IMR-90 (cell line): ENCODE results near the gene RPUSD2. TPM values are rescaled to one million over a fixed set of nuclear protein-coding genes. Genes with fewer than 3 reads are reported as not detected.
A peak's percentile ranks its signal among the peaks of the same experiment; 100 is the strongest.

Experiments
- ATAC-seq: fragments of 200-7000 bp; cut with Tn5 transposase; 2 replicates; pipeline ENCODE4 v1.9.1; 2020; ENCODE audit warnings: low read depth, mild to moderate bottlenecking, moderate library complexity
- BruUV-seq: library from RNA; stranded (reverse); fragments of 400-500 nt; replicated peaks from 2 replicates; lab custom pipeline; 2021; lab: Mats Ljungman, UMichigan
- CTCF ChIA-PET: fragments of 300-600 bp; formaldehyde crosslinking; extraction: SDS; loops from one replicate; lab custom pipeline; 2021; ENCODE audit warnings: antibody characterized with exemption; lab: Yijun Ruan, JAX
- POLR2A ChIA-PET: fragments of 300-600 bp; sonication (Branson Sonifier 250); formaldehyde crosslinking; loops from one replicate; lab custom pipeline; 2022; ENCODE audit warnings: antibody characterized with exemption; ENCODE audit not compliant: unreplicated experiment; lab: Charles Lee
- DNase-seq: peaks from one replicate; pipeline ENCODE4 v3.0.0; 2013
- H2AFZ ChIP-seq: replicated peaks from 2 replicates; pipeline ENCODE3; 2013; ENCODE audit warnings: low read length, mild to moderate bottlenecking; ENCODE audit not compliant: poor library complexity
- H2AK5ac ChIP-seq: 2 replicates; pipeline ENCODE4 v1.6.1; 2013; ENCODE audit warnings: low read depth, low read length, inconsistent platforms
- H2AK9ac ChIP-seq: replicated peaks from 2 replicates; pipeline ENCODE3; 2013; ENCODE audit warnings: mild to moderate bottlenecking, low read depth, low read length, moderate library complexity; ENCODE audit not compliant: poor library complexity
- H2BK120ac ChIP-seq: 2 replicates; pipeline ENCODE4 v1.6.1; 2013; ENCODE audit warnings: low read depth, low read length, inconsistent platforms
- H2BK15ac ChIP-seq: 3 replicates; pipeline ENCODE4 v1.6.1; 2013; ENCODE audit warnings: low read depth, low read length, inconsistent platforms
- H2BK20ac ChIP-seq: 2 replicates; pipeline ENCODE4 v1.6.1; 2013; ENCODE audit warnings: low read depth, mild to moderate bottlenecking, inconsistent platforms, low read length, moderate library complexity
- H2BK5ac ChIP-seq: 2 replicates; pipeline ENCODE4 v1.6.1; 2013; ENCODE audit warnings: mild to moderate bottlenecking, low read depth, low read length, inconsistent platforms; ENCODE audit not compliant: poor library complexity, severe bottlenecking
- H3K14ac ChIP-seq: replicated peaks from 2 replicates; pipeline ENCODE4 v1.6.1; 2013; ENCODE audit warnings: low read depth, low read length, inconsistent platforms
- H3K18ac ChIP-seq: 2 replicates; pipeline ENCODE4 v1.6.1; 2013; ENCODE audit warnings: low read depth, low read length, control low read depth
- H3K23ac ChIP-seq: 2 replicates; pipeline ENCODE4 v1.6.1; 2013; ENCODE audit warnings: low read depth, low read length, inconsistent platforms
- H3K27ac ChIP-seq: 2 replicates; pipeline ENCODE4 v1.5.1; 2013; ENCODE audit warnings: mild to moderate bottlenecking, control low read depth, low read length; ENCODE audit not compliant: insufficient read depth
- H3K27me3 ChIP-seq: 2 replicates; pipeline ENCODE4 v1.6.1; 2013; ENCODE audit warnings: low read length; ENCODE audit not compliant: control insufficient read depth, insufficient read depth
- H3K36me3 ChIP-seq: 2 replicates; pipeline ENCODE4 v1.6.1; 2013; ENCODE audit warnings: low read length, mixed read lengths; ENCODE audit not compliant: control insufficient read depth, insufficient read depth
- H3K4ac ChIP-seq: 2 replicates; pipeline ENCODE4 v1.6.1; 2013; ENCODE audit warnings: low read depth, low read length, inconsistent platforms
- H3K4me1 ChIP-seq: 2 replicates; pipeline ENCODE4 v1.6.1; 2013; ENCODE audit warnings: low read length, mixed read lengths; ENCODE audit not compliant: control insufficient read depth, insufficient read depth
- H3K4me2 ChIP-seq: 2 replicates; pipeline ENCODE4 v1.6.1; 2013; ENCODE audit warnings: low read depth, mild to moderate bottlenecking, control low read depth, low read length, moderate library complexity
- H3K4me3 ChIP-seq: 2 replicates; pipeline ENCODE4 v1.5.1; 2013; ENCODE audit warnings: low read depth, mild to moderate bottlenecking, control low read depth, low read length, moderate library complexity; ENCODE audit not compliant: insufficient read depth
- H3K56ac ChIP-seq: 2 replicates; pipeline ENCODE4 v1.6.1; 2013; ENCODE audit warnings: low read length, inconsistent platforms; ENCODE audit not compliant: insufficient read depth; ENCODE audit errors: extremely low read depth
- H3K79me1 ChIP-seq, 2 experiments: 2 replicates each; pipeline ENCODE4 v1.6.1; 2013; ENCODE audit warnings: low read length in 2 of 2, inconsistent platforms in 1 of 2, low read depth in 1 of 2
- H3K9ac ChIP-seq: 2 replicates; pipeline ENCODE4 v1.6.1; 2013; ENCODE audit warnings: low read depth, low read length, control low read depth
- H3K9me1 ChIP-seq: 2 replicates; pipeline ENCODE4 v1.6.1; 2013; ENCODE audit warnings: low read length, inconsistent platforms; ENCODE audit not compliant: insufficient read depth
- H3K9me3 ChIP-seq: 2 replicates; pipeline ENCODE4 v1.6.1; 2013; ENCODE audit warnings: low read length; ENCODE audit not compliant: control insufficient read depth, insufficient read depth
- H4K20me1 ChIP-seq: 2 replicates; pipeline ENCODE4 v1.6.1; 2013; ENCODE audit warnings: low read length, inconsistent platforms; ENCODE audit not compliant: insufficient read depth
- H4K5ac ChIP-seq: 2 replicates; pipeline ENCODE4 v1.6.1; 2013; ENCODE audit warnings: mild to moderate bottlenecking, low read depth, low read length, control low read depth
- H4K8ac ChIP-seq, 2 experiments: 2 replicates each; pipeline ENCODE4 v1.6.1; 2013; ENCODE audit warnings: low read depth in 2 of 2, low read length in 2 of 2, control low read depth in 1 of 2, inconsistent platforms in 1 of 2
- H4K91ac ChIP-seq: 2 replicates; pipeline ENCODE4 v1.6.1; 2013; ENCODE audit warnings: low read depth, low read length, inconsistent platforms; ENCODE audit not compliant: insufficient read depth
- CHD1 ChIP-seq: IDR thresholded peaks from 2 replicates; pipeline ENCODE4 v1.6.1; 2012; ENCODE audit warnings: low read depth, low read length, improper control_type of control experiment
- CTCF ChIP-seq: conservative IDR thresholded peaks from 2 replicates; pipeline ENCODE4 v1.5.1; 2012; ENCODE audit warnings: mild to moderate bottlenecking, low read depth, low read length, improper control_type of control experiment
- ELK1 ChIP-seq: fragments of 150-350 bp; IDR thresholded peaks from 2 replicates; pipeline ENCODE4 v1.6.1; 2016; ENCODE audit warnings: low read depth, mild to moderate bottlenecking, low read length, moderate library complexity, borderline replicate concordance
- FOS ChIP-seq: fragments of 150-350 bp; IDR thresholded peaks from 2 replicates; pipeline ENCODE4 v1.6.1; 2016; ENCODE audit warnings: low read depth, low read length
- MAFK ChIP-seq: IDR thresholded peaks from 2 replicates; pipeline ENCODE4 v1.6.1; 2012; ENCODE audit warnings: low read depth, low read length, improper control_type of control experiment
- MAZ ChIP-seq: IDR thresholded peaks from 2 replicates; pipeline ENCODE4 v1.6.1; 2012; ENCODE audit warnings: low read depth, mild to moderate bottlenecking, low read length, improper control_type of control experiment, moderate library complexity, borderline replicate concordance
- MXI1 ChIP-seq: IDR thresholded peaks from 2 replicates; pipeline ENCODE4 v1.6.1; 2012; ENCODE audit warnings: low read depth, mild to moderate bottlenecking, low read length, moderate library complexity, borderline replicate concordance
- NFE2L2 ChIP-seq: fragments of 150-350 bp; IDR thresholded peaks from 2 replicates; pipeline ENCODE4 v1.6.1; 2016; ENCODE audit warnings: low read depth, mild to moderate bottlenecking, low read length
- POLR2A ChIP-seq: IDR thresholded peaks from 2 replicates; pipeline ENCODE4 v1.6.1; 2012; ENCODE audit warnings: mild to moderate bottlenecking, low read depth, low read length
- RAD21 ChIP-seq: IDR thresholded peaks from 2 replicates; pipeline ENCODE4 v1.6.1; 2012; ENCODE audit warnings: low read length, improper control_type of control experiment
- RCOR1 ChIP-seq: IDR thresholded peaks from 2 replicates; pipeline ENCODE4 v1.6.1; 2012; ENCODE audit warnings: mild to moderate bottlenecking, low read length, improper control_type of control experiment; ENCODE audit not compliant: insufficient replicate concordance
- RFX5 ChIP-seq: IDR thresholded peaks from 2 replicates; pipeline ENCODE4 v1.8.0; 2012; ENCODE audit warnings: low read depth, mild to moderate bottlenecking, low read length, moderate library complexity
- SMC3 ChIP-seq: fragments of 150-350 bp; IDR thresholded peaks from 2 replicates; pipeline ENCODE4 v1.6.1; 2016; ENCODE audit warnings: low read depth, mild to moderate bottlenecking, antibody characterized with exemption, low read length, moderate library complexity
- USF2 ChIP-seq: fragments of 150-350 bp; IDR thresholded peaks from 2 replicates; pipeline ENCODE4 v1.6.1; 2017; ENCODE audit warnings: mild to moderate bottlenecking, antibody characterized with exemption, low read length, low read depth
- WGBS, 2 experiments: methylation state at CpG; one replicate each; pipeline versions ENCODE4 v1.1.5 to v1.1.7; 2013; ENCODE audit warnings: missing lambda C conversion rate in 2 of 2; ENCODE audit not compliant: insufficient read length in 1 of 2; ENCODE audit errors: extremely low coverage in 2 of 2; 5-methylcytosine and 5-hydroxymethylcytosine counted together
- dilution Hi-C: fragments of 300-500 bp; cut with HindIII; formaldehyde crosslinking; loops from one replicate; pipeline ENCODE4 v1.14.3; 2018; ENCODE audit warnings: low sequenced_read_pairs; ENCODE audit not compliant: unreplicated experiment
- in situ Hi-C: fragments of 300-500 bp; cut with MboI; formaldehyde crosslinking; loops from 3 replicates; pipeline ENCODE4 v1.14.3; 2019; ENCODE audit warnings: low sequenced_read_pairs, inconsistent platforms, mixed read lengths
- intact Hi-C: fragments of 100-400 bp; cut with micrococcal nuclease; formaldehyde crosslinking; loops from 2 replicates; pipeline ENCODE4 v1.10.0; 2022
- polyA plus RNA-seq, 3 experiments: library from polyadenylated mRNA; depleted of rRNA; stranded (reverse); fragments of >200 nt; gene quantifications; 2 replicates each; pipeline ENCODE4 v1.2.3, GENCODE V29; 2012; ENCODE audit warnings: low replicate concordance in 1 of 3
- total RNA-seq: library from RNA; depleted of rRNA; stranded (reverse); fragments of >200 nt; gene quantifications from 2 replicates; pipeline ENCODE4 v1.2.3, GENCODE V29; 2012

Gene RPUSD2
- total and polyA plus RNA-seq, 2 of the 4 experiments (the other 2 are of a cell fraction): 7.4 to 13.4 TPM

GRCh38 chr15:40536501-40536900, 32.6 kb upstream of the RPUSD2 start:
- Histone ChIP-seq H2BK15ac (no peak overlapping the region), H2BK20ac (no peak overlapping the region), H3K4me2 (no peak overlapping the region), H4K91ac (no peak overlapping the region), H3K27ac (no peak overlapping the region), H3K14ac (no peak overlapping the region), H4K20me1 (no peaks in the 10 kb centered on the region), H3K36me3 (no peaks in the 10 kb centered on the region), H3K9me3 (no peaks in the 10 kb centered on the region), H3K79me1 (no peaks in the 10 kb centered on the region), H4K5ac (no peak overlapping the region), H3K18ac (no peak overlapping the region), H3K27me3 (no peaks in the 10 kb centered on the region), H2AK9ac (no peak overlapping the region), H3K23ac (no peak overlapping the region; the same call in 1 of the 2 replicates), H3K4me3 (no peak overlapping the region), H3K4ac (no peak overlapping the region), H2AK5ac (no peak overlapping the region), H2BK120ac (no peak overlapping the region), H2AFZ (peak overlapping the region; percentile 67), H3K56ac (no peak overlapping the region), H3K9me1 (peaks cover 16% of the 10 kb centered on the region), H2BK5ac (no peak overlapping the region), H3K9ac (no peak overlapping the region), H3K4me1 (peaks cover 2% of the 10 kb centered on the region; the same call in 1 of the 2 replicates), H4K8ac (no peak overlapping the region)
- dilution Hi-C loops: no loop called here
- BruUV-seq: no TSS peak
- in situ Hi-C loops: no loop called here
- peak; percentile 64 for ATAC-seq
- intact Hi-C loops: no loop called here
- ChIA-PET POLR2A (no interaction called here), CTCF (no interaction called here)
- DNase-seq: peak; percentile 81
- 20% methylated on average over 1 of the region's 5 CpGs; no CpG with 5 or more reads in 1 of the 2 experiments for WGBS, 2 experiments
- TF ChIP-seq NFE2L2: no peak
- no peak for TF ChIP-seq RFX5
- no peak for TF ChIP-seq USF2
- TF ChIP-seq CHD1: no peak
- TF ChIP-seq SMC3: no peak
- TF ChIP-seq MAFK: no peak
- no peak for TF ChIP-seq POLR2A
- TF ChIP-seq MXI1: no peak
- TF ChIP-seq MAZ: no peak
- no peak for TF ChIP-seq FOS
- no peak for TF ChIP-seq RAD21
- no peak for TF ChIP-seq CTCF
- TF ChIP-seq RCOR1: no peak
- TF ChIP-seq ELK1: no peak
